WTC11 (cell line): Measurements from ENCODE around the gene PLD3. TPM values are rescaled to one million over a fixed set of nuclear protein-coding genes. Genes with fewer than 3 reads are reported as not detected.

Source experiments
- ATAC-seq: fragments of 200-7000 bp; cut with Tn5 transposase; 2 replicates; pipeline ENCODE4 v1.10.0; 2021; ENCODE audit warnings: mild to moderate bottlenecking, moderate library complexity
- CTCF ChIA-PET: fragments of 300-600 bp; sonication (Branson Sonifier 250); formaldehyde crosslinking; loops from one replicate; lab custom pipeline; 2021; ENCODE audit warnings: antibody characterized with exemption; lab: Charles Lee
- POLR2A ChIA-PET: fragments of 350-600 bp; sonication (Branson Sonifier 250); formaldehyde crosslinking; loops from one replicate; lab custom pipeline; 2021; ENCODE audit warnings: antibody characterized with exemption; lab: Charles Lee
- DNase-seq: peaks from one replicate; pipeline ENCODE4 v3.0.0; 2021; ENCODE audit warnings: low spot score
- H3K27ac Mint-ChIP-seq: 2 replicates; pipeline ENCODE4 v1.8.0; 2021; ENCODE audit warnings: mixed read lengths
- H3K27me3 Mint-ChIP-seq: 2 replicates; pipeline ENCODE4 v1.8.0; 2021; ENCODE audit warnings: low read depth, mild to moderate bottlenecking, moderate library complexity, mixed read lengths
- H3K36me3 Mint-ChIP-seq: 2 replicates; pipeline ENCODE4 v1.8.0; 2021; ENCODE audit warnings: mixed read lengths
- H3K4me1 Mint-ChIP-seq: 2 replicates; pipeline ENCODE4 v1.8.0; 2022; ENCODE audit warnings: mixed read lengths
- H3K4me3 Mint-ChIP-seq: 2 replicates; pipeline ENCODE4 v1.8.0; 2021; ENCODE audit warnings: mild to moderate bottlenecking, moderate library complexity, mixed read lengths
- H3K9me3 Mint-ChIP-seq: 2 replicates; pipeline ENCODE4 v1.8.0; 2021; ENCODE audit warnings: mixed read lengths
- ATF2 ChIP-seq: sonication (generic); formaldehyde crosslinking; IDR thresholded peaks from 2 replicates; pipeline ENCODE4 v1.8.1; 2022; ENCODE audit warnings: low read depth, missing genetic modification reagents, borderline replicate concordance
- ATF6 ChIP-seq: sonication (generic); formaldehyde crosslinking; IDR thresholded peaks from 2 replicates; pipeline ENCODE4 v1.8.1; 2023; ENCODE audit warnings: mild to moderate bottlenecking, missing genetic modification reagents
- CBFB ChIP-seq: sonication (generic); formaldehyde crosslinking; IDR thresholded peaks from 2 replicates; pipeline ENCODE4 v1.8.1; 2022; ENCODE audit warnings: mild to moderate bottlenecking, low read depth, missing genetic modification reagents
- CREB1 ChIP-seq: sonication (generic); formaldehyde crosslinking; IDR thresholded peaks from 2 replicates; pipeline ENCODE4 v1.8.0; 2023; ENCODE audit warnings: mild to moderate bottlenecking, missing genetic modification reagents
- CREM ChIP-seq: sonication (generic); formaldehyde crosslinking; IDR thresholded peaks from 2 replicates; pipeline ENCODE4 v1.8.1; 2022; ENCODE audit warnings: mild to moderate bottlenecking, missing genetic modification reagents, moderate library complexity
- EMX1 ChIP-seq: fragments of 250-450 bp; sonication (Bioruptor Pico); IDR thresholded peaks from 2 replicates; pipeline ENCODE4 v1.8.0; 2021; ENCODE audit warnings: mild to moderate bottlenecking
- GABPB1 ChIP-seq: sonication (generic); formaldehyde crosslinking; IDR thresholded peaks from 2 replicates; pipeline ENCODE4 v1.8.1; 2023; ENCODE audit warnings: mild to moderate bottlenecking, missing genetic modification reagents
- IRF2 ChIP-seq: sonication (generic); formaldehyde crosslinking; IDR thresholded peaks from 2 replicates; pipeline ENCODE4 v1.8.0; 2022; ENCODE audit warnings: low read depth, missing genetic modification reagents, borderline replicate concordance
- MLX ChIP-seq: sonication (generic); formaldehyde crosslinking; IDR thresholded peaks from 2 replicates; pipeline ENCODE4 v1.8.1; 2023; ENCODE audit warnings: mild to moderate bottlenecking, missing genetic modification reagents, moderate library complexity
- MXD4 ChIP-seq: fragments of 250-450 bp; sonication (Bioruptor Pico); IDR thresholded peaks from 2 replicates; pipeline ENCODE4 v1.8.0; 2021; ENCODE audit warnings: mild to moderate bottlenecking, moderate library complexity, borderline replicate concordance
- PREB ChIP-seq: sonication (generic); formaldehyde crosslinking; IDR thresholded peaks from 2 replicates; pipeline ENCODE4 v1.8.1; 2022; ENCODE audit warnings: mild to moderate bottlenecking, missing genetic modification reagents, moderate library complexity, borderline replicate concordance
- RORB ChIP-seq: fragments of 250-450 bp; sonication (Bioruptor Pico); IDR thresholded peaks from 2 replicates; pipeline ENCODE4 v1.9.0; 2021; ENCODE audit warnings: mild to moderate bottlenecking
- SOX15 ChIP-seq: fragments of 250-450 bp; sonication (Bioruptor Pico); IDR thresholded peaks from 2 replicates; pipeline ENCODE4 v1.9.0; 2021; ENCODE audit warnings: mild to moderate bottlenecking
- TEAD1 ChIP-seq: sonication (generic); formaldehyde crosslinking; IDR thresholded peaks from 2 replicates; pipeline ENCODE4 v1.8.0; 2022; ENCODE audit warnings: mild to moderate bottlenecking, missing genetic modification reagents
- TEAD4 ChIP-seq: sonication (generic); formaldehyde crosslinking; IDR thresholded peaks from 2 replicates; pipeline ENCODE4 v1.8.0; 2022; ENCODE audit warnings: mild to moderate bottlenecking, missing genetic modification reagents
- ZNF121 ChIP-seq: sonication (generic); formaldehyde crosslinking; IDR thresholded peaks from 2 replicates; pipeline ENCODE4 v1.8.0; 2023; ENCODE audit warnings: missing genetic modification reagents
- ZNF138 ChIP-seq: sonication (generic); formaldehyde crosslinking; conservative IDR thresholded peaks from 2 replicates; pipeline ENCODE4 v1.8.1; 2022; ENCODE audit warnings: mild to moderate bottlenecking, moderate library complexity, missing genetic modification reagents
- total RNA-seq: library from RNA; stranded (reverse); gene quantifications from 3 replicates; pipeline ENCODE4 v1.2.3, GENCODE V29; 2021
- TF ChIP-seq, protein P1 (sequence below): sonication (generic); formaldehyde crosslinking; IDR thresholded peaks from 2 replicates; pipeline ENCODE4 v1.8.1; 2022; ENCODE audit warnings: missing genetic modification reagents, borderline replicate concordance
- TF ChIP-seq, protein P2 (sequence below): sonication (generic); formaldehyde crosslinking; IDR thresholded peaks from 2 replicates; pipeline ENCODE4 v1.8.0; 2022; ENCODE audit warnings: mild to moderate bottlenecking, missing genetic modification reagents
- TF ChIP-seq, protein P3 (sequence below): fragments of 250-450 bp; sonication (Bioruptor Pico); conservative IDR thresholded peaks from 2 replicates; pipeline ENCODE4 v1.9.0; 2021; ENCODE audit warnings: mild to moderate bottlenecking

Gene PLD3
- total RNA-seq, 1 experiment from 2014 or later, result 190 TPM

DNA sequence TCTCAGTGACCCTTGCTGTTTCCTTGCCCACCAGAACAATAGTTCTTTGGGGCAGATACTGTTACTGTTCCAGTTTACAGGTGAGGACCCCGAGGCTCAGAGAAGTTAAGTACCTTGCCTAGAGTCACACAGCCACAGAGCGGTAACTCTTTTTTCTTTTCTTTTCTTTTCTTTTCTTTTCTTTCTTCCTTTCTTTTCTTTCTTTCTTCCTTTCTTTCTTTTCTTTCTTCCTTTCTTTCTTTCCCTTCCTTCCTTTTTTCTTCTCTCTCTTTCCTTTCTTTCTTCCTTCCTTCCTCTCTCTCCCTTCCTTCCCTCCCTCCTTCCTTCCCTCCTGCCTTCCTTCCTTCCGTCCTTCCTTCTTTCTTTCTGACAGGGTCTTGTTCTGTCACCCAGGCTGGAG lies 69.5 kb downstream of the PLD3 start:
- H3K36me3 Mint-ChIP-seq, result no peaks in the 10 kb centered on the region; the same call in 1 of the 2 replicates
- TF ChIP-seq CREB1 (CRISPR knock-in tag), result no peak
- TF ChIP-seq, protein P1, sequence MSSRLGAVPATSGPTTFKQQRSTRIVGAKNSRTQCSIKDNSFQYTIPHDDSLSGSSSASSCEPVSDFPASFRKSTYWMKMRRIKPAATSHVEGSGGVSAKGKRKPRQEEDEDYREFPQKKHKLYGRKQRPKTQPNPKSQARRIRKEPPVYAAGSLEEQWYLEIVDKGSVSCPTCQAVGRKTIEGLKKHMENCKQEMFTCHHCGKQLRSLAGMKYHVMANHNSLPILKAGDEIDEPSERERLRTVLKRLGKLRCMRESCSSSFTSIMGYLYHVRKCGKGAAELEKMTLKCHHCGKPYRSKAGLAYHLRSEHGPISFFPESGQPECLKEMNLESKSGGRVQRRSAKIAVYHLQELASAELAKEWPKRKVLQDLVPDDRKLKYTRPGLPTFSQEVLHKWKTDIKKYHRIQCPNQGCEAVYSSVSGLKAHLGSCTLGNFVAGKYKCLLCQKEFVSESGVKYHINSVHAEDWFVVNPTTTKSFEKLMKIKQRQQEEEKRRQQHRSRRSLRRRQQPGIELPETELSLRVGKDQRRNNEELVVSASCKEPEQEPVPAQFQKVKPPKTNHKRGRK (CRISPR knock-in tag), result peak; percentile 73; the same call in 1 of the 2 replicates
- TF ChIP-seq SOX15 (CRISPR knock-in tag), result no peak
- no peak for TF ChIP-seq GABPB1 (CRISPR knock-in tag)
- TF ChIP-seq, protein P2, sequence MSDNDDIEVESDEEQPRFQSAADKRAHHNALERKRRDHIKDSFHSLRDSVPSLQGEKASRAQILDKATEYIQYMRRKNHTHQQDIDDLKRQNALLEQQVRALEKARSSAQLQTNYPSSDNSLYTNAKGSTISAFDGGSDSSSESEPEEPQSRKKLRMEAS (CRISPR knock-in tag), result no peak
- ChIA-PET POLR2A (no interaction called here), CTCF (interaction anchor here (1.2 kb wide), 1 partner anchor 70 kb away, joined by 3 read pairs; no protein-coding TSS in a partner anchor)
- peaks cover 31% of the 10 kb centered on the region for H3K4me1 Mint-ChIP-seq
- peak overlapping the region; percentile 76; the same call in 1 of the 2 replicates for H3K27ac Mint-ChIP-seq
- no peaks in the 10 kb centered on the region; the same call in 1 of the 2 replicates for H3K27me3 Mint-ChIP-seq
- no peak for DNase-seq
- ATAC-seq, result no peak
- H3K9me3 Mint-ChIP-seq, result no peaks in the 10 kb centered on the region
- no peak overlapping the region for H3K4me3 Mint-ChIP-seq

GRCh38 chr19:40419066-40419612 lies 70.6 kb downstream of the PLD3 start:
- Mint-ChIP-seq H3K27ac (no peak overlapping the region), H3K4me1 (peaks cover 23% of the 10 kb centered on the region), H3K27me3 (no peaks in the 10 kb centered on the region; the same call in 1 of the 2 replicates), H3K9me3 (no peaks in the 10 kb centered on the region), H3K4me3 (no peak overlapping the region), H3K36me3 (no peaks in the 10 kb centered on the region; the same call in 1 of the 2 replicates)
- ChIA-PET POLR2A (interaction anchor here (1.0 kb wide), 1 partner anchor 24 kb away, joined by 3 read pairs; no protein-coding TSS in a partner anchor), CTCF (interaction anchor here (0.6 to 2.8 kb wide), 6 partner anchors 8 to 104 kb away, joined by 3 to 55 read pairs (median 4); partner anchors contain the start of gene BLVRB)
- TF ChIP-seq TEAD1 (CRISPR knock-in tag), result no peak
- no peak for TF ChIP-seq ZNF138 (CRISPR knock-in tag)
- TF ChIP-seq EMX1 (CRISPR knock-in tag), result no peak
- TF ChIP-seq TEAD4, result no peak
- TF ChIP-seq MLX (CRISPR knock-in tag), result no peak
- TF ChIP-seq PREB (CRISPR knock-in tag), result no peak
- TF ChIP-seq CREM (CRISPR knock-in tag), result no peak
- no peak for TF ChIP-seq ATF2 (CRISPR knock-in tag)
- no peak for TF ChIP-seq ZNF121 (CRISPR knock-in tag)
- no peak for TF ChIP-seq IRF2 (CRISPR knock-in tag)
- no peak for TF ChIP-seq RORB
- TF ChIP-seq ATF6, result no peak
- no peak for TF ChIP-seq MXD4 (CRISPR knock-in tag)
- TF ChIP-seq CBFB (CRISPR knock-in tag), result no peak
- TF ChIP-seq, protein P3, sequence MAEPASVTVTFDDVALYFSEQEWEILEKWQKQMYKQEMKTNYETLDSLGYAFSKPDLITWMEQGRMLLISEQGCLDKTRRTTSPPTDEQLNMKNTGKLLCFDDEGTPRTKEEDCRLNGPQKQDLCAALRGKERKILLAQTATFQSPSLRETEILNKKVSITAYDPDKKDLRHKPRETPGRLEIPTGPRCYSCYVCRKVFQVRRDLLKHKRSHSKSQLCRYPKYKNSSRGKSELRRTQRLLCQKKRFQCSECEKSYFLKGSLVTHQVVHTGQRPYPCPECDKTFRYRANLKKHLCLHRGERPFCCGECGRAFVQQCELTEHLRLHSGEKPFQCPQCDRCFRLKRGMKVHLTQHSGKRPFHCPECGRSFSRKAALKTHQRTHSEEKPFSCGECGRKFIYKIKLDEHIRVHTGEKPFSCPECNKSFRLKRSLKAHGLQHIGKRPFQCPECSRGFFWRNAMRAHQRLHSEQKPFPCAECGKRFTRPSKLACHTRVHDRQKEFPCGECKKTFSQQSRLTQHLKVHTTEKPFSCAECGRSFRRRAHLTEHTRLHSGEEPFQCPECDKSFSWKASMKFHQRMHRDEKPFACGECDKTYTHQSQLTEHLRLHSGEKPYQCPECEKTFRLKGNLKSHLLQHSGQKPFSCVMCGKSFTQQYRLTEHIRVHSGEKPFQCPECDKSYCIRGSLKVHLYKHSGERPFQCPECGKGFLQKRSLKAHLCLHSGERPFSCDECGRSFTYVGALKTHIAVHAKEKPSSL (CRISPR knock-in tag), result no peak
- no peak for DNase-seq
- no peak for ATAC-seq
